ENCODE measurements around the gene KRTAP4-7.
"Not testable (repeated sequence)": the region's sequence is repeated elsewhere in the genome, so short reads cannot be mapped to it uniquely, and the experiment has no call there.

GRCh38 chr17:41046735-41047465, 37.0 kb upstream of the KRTAP4-7 start, which contains the start of gene KRTAP2-1:
- TF ChIP-seq POLR2A, CTCF (IDR thresholded peaks at IDR 0.05): not testable (repeated sequence)
